HG02759 (cell line): ENCODE results near the gene PTPRN2.

Experiments
- ATAC-seq: cut with Tn5 transposase; IDR thresholded peaks from one replicate; pipeline ENCODE4 v1.9.1; 2021; ENCODE audit warnings: mild to moderate bottlenecking, moderate library complexity; ENCODE audit not compliant: unreplicated experiment

PTPRN2 gene

DNA sequence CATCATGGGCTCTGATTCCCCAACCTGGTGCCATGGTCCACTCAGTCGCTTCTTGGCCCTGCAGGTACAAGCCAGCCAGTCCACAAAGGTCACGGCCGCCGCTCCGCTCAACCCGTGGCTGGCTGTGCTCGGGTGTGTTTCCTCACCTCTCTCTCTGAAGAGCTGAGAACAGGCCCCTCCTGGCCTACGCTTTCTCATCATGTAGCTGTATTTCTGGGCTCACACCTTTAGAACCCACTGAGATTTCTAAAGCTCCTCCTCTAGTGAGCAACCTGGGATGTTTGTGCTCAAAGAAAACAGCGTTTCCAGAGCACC, 30.2 kb downstream of the PTPRN2 start:
- ATAC-seq, result no peak

- no peak for ATAC-seq
Measured at GRCh38 chr7:158556721-158557440, 30.7 kb downstream of the PTPRN2 start.

DNA sequence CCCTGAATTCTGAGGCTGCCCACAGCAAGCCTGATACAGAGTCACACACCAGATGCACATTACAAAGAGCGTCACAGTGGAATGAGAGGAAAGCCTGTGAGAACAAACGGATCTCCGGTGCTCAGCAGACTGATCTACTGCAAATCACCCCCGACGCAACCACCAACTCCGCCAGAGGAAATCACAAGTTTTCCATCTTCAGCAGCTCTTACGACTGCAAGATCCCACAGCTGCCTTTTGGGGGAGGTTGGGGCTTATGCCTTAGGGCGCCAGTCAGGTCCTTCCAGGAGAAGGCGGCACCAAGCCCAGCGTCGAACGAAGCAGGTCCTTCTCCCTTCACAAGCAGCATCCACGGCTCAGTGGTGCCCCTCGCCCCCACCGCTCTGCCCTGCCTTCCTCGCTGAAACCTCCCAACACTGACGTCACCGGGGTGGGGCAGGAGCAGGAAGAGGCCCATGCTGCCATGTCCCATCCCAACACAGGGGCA, 32.5 kb downstream of the PTPRN2 start:
- no peak for ATAC-seq

- no peak for ATAC-seq
Measured at GRCh38 chr7:158550886-158551452, 36.7 kb downstream of the PTPRN2 start.

DNA sequence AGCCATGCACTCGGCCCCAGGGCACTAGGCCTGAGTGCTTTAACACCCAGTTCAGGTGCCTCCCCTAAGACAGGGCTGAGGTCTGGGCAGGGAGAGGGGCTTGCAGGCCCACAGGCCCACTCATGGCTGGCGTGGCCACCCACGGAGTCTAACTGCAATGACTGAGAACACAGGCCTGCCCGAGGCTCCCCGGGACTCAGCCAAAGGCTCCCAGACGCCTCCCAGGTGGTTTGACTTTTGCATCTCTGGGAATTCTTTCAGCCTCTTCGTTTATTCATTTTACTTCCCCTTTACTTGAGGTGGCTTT, 37.3 kb downstream of the PTPRN2 start:
- ATAC-seq, result no peak

DNA sequence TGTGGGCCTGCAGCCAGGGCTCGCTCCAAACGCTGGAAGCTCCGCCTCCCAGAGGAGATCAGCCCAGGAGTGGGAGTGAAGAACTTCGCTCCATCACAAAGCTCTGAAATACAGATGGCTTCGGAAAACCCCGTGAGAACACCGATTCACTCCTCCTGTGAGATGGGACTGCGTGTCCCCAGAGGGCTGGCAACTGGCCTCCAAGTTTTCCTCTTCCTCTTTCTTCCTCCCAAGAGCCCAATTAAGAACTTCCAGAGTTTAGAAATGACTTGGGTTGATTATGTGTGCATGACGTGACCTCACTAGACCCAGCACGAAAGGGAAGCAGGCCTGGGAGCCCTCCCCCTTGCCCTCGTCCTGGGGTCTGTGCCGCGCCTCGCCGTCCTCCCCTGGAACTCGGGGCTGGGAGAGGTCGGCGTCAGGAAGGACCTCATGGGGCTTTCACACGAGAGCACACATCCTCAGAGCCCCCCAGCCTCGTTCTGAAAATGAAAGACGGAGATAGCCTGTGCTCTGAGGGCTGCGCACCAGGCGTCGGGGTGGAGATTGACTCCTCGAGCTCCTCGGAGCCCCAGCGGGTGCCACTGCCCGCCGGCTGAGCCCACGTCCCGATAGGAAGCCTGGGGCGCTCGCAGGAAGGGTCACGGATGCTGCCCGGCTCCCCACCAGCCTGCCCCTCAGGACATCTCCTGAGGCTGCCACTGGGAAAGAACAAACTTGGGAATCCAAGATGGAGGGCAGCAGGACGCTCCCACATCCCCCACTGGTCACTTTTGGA, 37.8 kb downstream of the PTPRN2 start:
- ATAC-seq, result no peak

DNA sequence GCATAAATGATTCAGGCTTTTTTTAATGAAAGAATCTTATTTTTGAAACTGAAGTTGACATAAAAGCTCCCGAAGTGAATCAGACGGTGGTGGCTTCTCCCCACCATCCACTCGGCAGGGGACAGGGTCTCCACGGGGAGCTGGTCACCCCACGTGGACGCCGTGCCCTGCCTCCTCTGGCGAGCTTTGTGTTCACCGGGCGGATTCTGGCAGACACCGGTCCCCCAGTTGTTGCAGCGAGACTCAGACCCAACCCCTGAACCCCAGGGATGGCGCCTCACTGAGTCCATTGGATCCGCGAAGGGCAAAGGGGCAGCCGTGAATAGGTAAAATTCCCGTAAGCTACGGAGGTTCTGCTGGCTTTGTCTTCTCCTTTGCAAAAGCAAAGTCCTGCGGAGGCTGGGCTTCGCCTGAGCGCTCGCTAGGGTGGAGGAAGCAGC, 38.4 kb downstream of the PTPRN2 start:
- no peak for ATAC-seq

GRCh38 chr7:158548726-158549125, 38.9 kb downstream of the PTPRN2 start:
- no peak for ATAC-seq

- no peak for ATAC-seq
Measured at GRCh38 chr7:158547817-158548216, 39.8 kb downstream of the PTPRN2 start.

GRCh38 chr7:158546626-158547025, 41.0 kb downstream of the PTPRN2 start:
- ATAC-seq, result no peak

DNA sequence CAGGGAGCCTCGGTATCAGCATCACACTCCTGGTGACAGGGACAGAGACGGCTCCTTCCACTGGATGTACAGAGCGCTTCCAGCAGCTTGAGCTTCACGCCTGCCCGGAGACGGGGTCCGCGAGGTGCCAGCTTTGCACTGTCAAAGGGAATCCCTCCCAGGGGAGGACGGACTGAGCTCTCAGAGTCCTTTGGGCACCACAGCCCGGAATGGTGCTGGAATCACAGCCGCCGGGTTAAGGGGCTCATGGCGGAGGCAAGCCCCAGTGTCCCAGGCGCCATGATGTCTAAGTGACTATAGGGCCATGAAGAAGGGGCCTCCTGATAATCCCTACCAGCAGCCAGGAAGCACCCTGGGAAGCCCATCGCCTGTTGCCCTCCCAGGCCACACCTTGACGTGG, 41.4 kb downstream of the PTPRN2 start:
- ATAC-seq, result no peak

GRCh38 chr7:158544708-158545107, 42.9 kb downstream of the PTPRN2 start:
- ATAC-seq, result no peak

DNA sequence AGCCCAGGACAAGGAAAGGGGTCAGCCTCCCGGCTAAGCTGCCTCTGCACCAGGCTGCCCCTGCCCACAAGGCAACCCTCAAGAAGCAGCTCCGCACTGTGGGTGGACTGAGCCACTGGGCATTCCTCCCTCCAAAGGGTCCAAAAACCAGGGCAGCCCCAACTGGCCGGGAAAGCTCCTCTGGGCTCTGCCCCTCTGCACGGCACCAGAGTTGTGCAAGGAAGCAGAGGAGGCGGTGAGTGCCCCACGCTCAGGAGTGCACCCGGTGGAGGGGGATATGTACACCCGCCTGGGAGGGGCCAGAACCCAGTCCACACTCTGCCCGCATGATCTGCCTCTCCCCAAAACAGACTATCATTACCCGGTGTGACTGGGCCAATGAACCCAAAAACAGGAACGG, 43.8 kb downstream of the PTPRN2 start:
- no peak for ATAC-seq

- ATAC-seq, result no peak
Measured at GRCh38 chr7:158542651-158543566, 44.7 kb downstream of the PTPRN2 start.

GRCh38 chr7:158541346-158542010, 46.1 kb downstream of the PTPRN2 start:
- no peak for ATAC-seq

DNA sequence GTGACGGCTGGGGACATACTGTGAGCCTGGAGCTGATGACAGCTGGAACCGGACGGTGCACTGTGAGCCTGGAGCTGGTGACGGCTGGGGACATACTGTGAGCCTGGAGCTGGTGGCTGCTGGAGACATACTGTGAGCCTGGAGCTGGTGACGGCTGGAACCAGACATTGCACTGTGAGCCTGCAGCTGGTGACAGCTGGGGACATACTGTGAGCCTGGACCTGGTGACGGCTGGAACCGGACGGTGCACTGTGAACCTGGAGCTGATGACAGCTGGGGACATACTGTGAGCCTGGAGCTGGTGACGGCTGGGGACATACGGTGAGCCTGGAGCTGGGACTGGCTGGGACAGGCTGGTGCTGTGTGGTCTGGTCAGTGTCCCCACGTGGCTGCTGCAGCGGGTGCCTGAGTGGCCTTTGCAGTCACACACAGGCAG, 47.9 kb downstream of the PTPRN2 start:
- no peak for ATAC-seq

GRCh38 chr7:158538156-158538946, 49.3 kb downstream of the PTPRN2 start:
- no peak for ATAC-seq

- ATAC-seq, result no peak
Measured at GRCh38 chr7:158537516-158537882, 50.1 kb downstream of the PTPRN2 start.

DNA sequence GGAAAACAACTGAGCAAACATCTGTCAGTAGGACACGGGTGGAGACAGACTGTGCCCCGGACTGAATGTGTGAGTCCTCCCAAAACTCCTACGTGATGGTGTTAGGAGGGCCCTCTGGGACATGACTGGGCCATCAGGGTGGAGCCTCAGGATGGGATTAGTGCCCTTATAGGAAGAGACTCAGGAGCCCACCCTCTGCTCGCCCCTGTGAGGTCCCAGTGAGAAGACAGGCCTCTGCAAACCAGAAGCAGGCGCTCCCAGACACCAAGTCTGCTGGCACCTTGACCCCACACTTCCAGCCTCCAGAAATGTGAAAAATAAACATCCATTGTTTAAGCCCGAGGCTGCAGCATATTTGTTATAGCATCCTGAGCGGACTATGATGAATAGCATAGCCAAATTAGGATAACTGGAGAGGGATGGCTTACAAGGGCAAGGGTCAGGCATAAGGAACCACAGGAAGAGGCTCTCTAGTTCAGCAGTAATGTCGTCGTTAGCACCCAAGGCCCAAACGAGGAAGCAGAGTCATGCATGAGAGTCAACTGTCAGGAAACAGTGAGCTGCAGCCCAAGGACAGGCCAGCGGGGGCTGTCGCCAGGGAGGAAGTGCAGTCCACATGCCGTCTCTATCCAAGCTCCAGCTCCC, 50.6 kb downstream of the PTPRN2 start:
- no peak for ATAC-seq
